Measurements from ENCODE around the gene YWHAE.

DNA sequence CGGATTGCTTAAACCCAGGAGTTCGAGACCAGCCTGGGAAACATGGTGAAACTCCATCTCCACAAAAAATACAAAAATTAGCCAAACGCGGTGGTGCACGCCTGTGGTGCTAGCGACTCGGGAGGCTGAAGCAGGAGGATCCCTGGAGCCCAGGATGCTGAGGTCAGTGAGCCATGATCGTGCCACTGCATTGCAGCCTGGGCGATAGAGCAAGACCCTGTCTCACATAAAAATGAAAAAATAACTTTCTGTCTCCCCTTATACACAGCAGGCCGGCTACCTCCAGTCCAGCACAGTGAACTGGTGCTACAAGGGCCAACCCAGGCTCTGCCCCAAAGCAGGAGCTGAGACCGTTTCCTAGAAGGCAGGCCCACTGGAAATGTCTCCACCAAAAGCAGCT lies 59.7 kb downstream of the YWHAE start:
- TF ChIP-seq RAD51 (IDR thresholded peaks at IDR 0.05) (no peak), POLR2A (IDR thresholded peaks at IDR 0.05; ENCODE audit: low read depth, low read length) (no peak)

All from GM12878 (cell line).